ENCODE data around the gene SELPLG.
"Not testable (repeated sequence)": the region's sequence is repeated elsewhere in the genome, so short reads cannot be mapped to it uniquely, and the experiment has no call there.

Gene SELPLG

GRCh38 chr12:108584456-108585065 is 49.1 kb downstream of the SELPLG start:
- no peak for DNase-seq

- DNase-seq, result no peak
These were observed 49.7 kb downstream of the SELPLG start for GRCh38 chr12:108583991-108584390.

DNA sequence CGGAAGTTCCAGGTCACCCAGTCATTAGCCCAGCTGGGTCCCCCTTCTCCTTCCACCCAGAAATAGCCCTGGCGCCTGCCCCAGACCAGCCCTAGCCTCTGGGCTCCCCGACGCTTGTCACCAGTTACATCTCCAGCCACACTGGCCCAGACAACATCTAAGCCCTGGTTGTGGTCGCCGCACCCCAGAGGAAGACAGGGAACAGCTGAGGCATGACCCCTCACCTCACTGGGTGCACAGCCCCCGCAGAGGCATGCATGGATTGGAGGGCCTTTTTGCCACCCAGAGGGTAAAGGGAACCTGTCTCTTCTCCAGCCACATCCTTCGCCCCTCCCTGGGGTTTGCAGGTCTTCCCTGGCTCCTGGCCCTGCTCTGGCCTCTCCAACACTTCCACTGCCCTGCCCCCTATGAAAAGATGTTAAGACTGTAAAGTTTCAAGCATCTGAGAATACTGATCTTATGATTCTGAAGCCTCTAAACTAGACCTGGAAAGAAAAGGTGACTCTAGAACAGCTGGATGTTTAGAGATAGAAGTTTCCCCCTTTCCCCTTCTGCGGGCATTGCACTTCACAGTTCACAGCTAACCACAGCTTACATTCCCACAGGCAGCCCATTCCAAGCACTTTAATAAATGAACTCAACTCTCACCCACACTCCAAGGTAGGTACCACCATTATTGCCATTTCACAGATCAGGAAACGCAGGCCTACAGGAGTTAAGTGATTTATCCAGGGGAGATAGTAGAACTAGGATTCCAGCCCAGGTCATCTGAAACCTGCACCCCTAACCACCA is 50.5 kb downstream of the SELPLG start:
- DNase-seq, result no peak

DNA sequence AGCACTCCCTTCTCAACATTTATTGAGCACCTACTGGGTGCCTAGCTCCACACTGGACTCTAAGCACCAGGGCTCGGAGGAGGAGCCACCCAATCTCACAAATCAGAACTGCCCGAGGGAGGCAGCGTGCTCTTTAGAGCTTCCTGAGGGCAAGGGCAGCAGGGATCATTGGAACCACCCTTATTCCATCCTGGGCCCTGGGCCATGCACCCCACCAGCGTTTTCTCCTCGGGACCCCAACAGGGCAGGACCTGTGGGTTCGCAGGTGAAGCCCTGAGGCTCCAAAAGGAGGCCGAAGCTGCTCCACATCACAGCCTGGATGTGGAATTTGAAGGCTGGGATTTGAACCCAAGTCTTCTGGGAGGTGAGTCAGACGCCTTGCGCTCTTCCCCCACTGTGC is 51.2 kb downstream of the SELPLG start:
- no peak for DNase-seq

DNA sequence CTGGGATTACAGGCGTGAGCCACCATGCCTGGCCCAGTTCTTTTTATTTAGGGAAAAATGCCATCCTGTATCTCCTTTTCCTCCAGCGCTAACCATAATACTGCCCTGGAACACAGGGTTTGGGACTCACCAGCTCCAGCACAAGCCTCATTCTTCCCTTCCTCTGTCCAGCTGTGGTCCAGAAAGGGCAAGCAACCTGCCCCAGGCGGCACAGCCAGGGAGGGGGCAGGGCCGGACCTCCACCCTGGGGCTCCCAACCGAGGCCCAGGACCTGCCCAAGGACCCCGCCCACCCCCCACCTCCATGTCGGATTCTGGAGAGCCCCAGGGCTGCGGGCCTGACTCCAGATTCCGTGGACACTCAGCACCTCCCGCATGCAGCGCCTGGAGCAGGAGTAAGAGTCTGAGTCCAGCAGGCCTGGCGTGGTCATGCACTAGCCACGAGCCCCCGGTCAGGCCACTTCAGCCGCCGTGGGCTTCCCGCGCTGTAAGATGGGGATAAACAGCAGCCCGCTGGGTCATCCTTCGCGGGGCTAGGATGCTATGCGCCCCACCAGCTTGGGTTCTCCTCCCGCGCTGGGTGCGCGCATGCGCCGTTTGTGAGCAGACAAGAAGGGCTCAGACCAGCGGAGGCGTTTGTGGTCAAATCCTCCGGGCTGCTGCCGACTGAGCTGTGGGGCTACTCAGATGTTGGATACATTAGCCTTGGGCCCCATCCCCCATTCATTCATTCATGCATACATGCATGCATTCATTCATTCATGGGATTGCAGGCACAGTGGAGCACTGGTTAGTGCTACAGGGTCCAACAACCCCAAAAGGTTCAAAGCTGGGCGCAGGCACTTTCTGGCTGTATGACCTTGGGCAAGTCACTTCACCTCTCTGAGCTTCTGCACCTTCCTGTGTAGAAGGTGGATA is 52.1 kb downstream of the SELPLG start:
- DNase-seq, result no peak

DNA sequence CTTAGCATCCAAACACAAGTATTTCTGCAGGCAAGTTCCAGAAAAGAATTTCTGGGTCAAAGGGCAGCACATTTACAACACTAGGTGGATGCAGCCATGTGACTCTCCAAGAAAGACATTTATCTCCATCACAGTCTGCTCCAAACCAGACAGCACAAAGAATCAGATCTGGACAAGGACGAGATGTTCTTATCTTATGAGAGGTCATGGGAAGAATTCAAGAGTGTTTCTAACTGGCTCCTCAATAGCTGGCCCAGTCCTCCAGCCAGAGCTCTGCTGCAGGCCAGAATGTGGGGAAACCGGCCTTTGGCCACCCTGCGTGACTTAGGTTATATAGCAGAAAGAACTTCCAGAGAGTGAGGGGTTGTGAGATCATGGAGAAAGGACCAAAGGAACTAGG is 53.2 kb downstream of the SELPLG start:
- DNase-seq, result no peak

DNA sequence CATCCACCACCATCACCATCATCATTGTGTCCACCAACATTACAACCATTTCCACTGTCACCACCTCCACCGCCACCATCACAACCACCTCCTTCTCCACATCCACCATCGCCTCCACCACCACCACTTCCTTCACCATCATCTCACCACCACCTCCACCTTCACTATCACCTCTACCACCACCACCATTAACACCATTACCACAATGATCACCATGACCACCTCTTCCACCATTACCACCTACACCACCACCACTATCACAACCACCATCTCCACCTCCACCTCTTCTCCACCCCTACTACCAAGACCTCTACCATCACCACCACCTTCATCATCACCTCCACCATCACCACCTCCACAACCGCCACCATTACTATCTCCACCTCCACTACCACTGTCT is 54.9 kb downstream of the SELPLG start:
- no peak for DNase-seq

- DNase-seq, result no peak
These were observed 55.4 kb downstream of the SELPLG start for GRCh38 chr12:108578264-108578663.

DNA sequence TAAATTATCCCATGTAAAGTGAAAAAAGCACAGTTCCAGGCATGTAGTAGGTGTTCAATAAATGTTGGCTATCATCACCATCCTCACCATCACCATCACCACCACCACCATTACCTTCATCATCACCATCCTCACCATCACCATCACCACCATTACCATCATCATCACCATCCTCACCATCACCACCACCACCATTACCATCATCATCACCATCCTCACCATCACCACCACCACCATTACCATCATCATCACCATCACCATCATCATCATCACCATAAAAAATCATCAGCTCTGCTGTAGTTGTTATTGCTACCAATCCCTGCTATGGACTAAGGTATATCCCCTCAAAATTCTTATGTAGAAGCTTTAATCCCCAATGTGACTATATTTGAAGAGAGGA is 56.2 kb downstream of the SELPLG start:
- DNase-seq, result no peak

DNA sequence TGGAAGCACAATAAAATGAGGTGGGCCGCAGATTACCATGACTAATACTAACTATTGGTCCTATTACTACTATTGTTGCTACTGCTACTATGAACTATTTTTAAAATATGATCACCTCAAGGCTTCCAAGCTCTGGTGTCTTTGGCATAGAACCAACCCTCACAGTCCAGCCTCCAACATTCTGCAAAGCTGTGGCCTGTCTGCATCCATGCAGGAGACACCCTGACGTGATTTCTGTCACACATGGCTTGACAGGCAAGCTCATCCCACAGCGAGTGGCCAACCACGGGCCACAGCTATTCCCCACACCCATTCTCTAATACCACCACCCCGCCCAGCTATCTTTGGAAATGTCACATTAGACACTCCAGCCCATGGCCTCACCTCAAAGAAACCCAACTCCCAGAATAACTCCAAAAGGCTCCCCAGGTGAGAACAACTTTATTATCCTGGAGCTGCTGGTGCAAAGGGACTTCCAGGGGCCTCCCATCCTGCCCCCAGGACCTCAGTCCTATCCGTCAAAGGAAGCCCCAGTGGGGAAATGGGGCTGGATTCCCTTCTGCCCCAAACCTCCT is 56.9 kb downstream of the SELPLG start:
- DNase-seq, result no peak

DNA sequence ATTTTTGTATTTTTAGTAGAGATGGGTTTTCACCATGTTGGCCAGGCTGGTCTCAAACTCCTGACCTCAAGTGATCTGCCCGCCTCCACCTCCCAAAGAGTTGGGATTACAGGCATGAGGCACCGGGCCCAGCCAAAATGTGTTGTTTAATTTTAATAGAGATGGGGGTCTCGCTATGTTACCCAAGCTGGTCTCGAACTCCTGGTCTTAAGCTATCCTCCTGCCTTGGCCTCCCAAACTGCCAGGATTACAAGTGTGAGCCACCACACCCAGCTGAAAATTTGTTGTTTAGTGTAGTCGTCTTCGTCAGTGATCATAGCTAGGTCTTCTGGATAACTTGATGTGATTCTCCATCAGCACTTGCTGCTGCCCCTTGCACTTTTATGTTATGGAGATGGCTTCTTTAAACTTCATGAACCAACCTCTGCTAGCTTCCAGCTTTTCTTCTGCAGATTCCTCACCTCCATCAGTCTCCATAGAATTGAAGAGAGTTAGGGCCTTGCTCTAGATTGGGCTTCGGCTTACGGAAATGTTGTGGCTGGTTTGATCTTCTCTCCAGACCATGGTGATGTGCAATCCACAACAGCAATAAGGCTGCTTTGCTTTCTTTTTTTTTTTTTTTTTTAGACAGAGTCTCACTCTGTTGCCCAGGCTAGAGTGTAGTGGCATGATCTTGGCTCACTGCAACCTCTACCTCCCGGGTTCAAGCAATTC is 58.3 kb downstream of the SELPLG start:
- DNase-seq, result no peak

GRCh38 chr12:108574276-108574675 is 59.4 kb downstream of the SELPLG start:
- not testable (repeated sequence) for DNase-seq

GRCh38 chr12:108573317-108573716 is 60.4 kb downstream of the SELPLG start:
- DNase-seq, result no peak

GRCh38 chr12:108572166-108572790 is 61.4 kb downstream of the SELPLG start:
- DNase-seq, result no peak
